ENCODE results near the gene IL3RA. TPM values are rescaled to one million over a fixed set of nuclear protein-coding genes. Genes with fewer than 3 reads are reported as not detected.

Gene IL3RA
- total RNA-seq, 4 donors from 2014 or later, result 3.3 to 17.7 (median 6.3) TPM

GRCh38 chrX:1393871-1394615 lies 57.5 kb downstream of the IL3RA start:
- H3K4me1 ChIP-seq, result peaks cover 0 to 47% (median 21%) of the 10 kb centered on the region in 4 donors
- no peaks in the 10 kb centered on the region for H3K9me3 ChIP-seq
- peak overlapping the region in 1 of 4 donors; percentile 89 for H3K4me3 ChIP-seq
- no peaks in the 10 kb centered on the region for H3K27me3 ChIP-seq
- H3K27ac ChIP-seq, result peak overlapping the region in 3 of 4 donors; percentile 56 to 96 (median 96)
- 46 to 48% methylated on average over 16 of the region's 16 CpGs for WGBS, 2 donors
- DNase-seq (ENCODE audit: low spot score in 2 of 2), result no peak
- H3K36me3 ChIP-seq, result peaks cover 0 to 46% (median 6%) of the 10 kb centered on the region in 3 donors
- TF ChIP-seq CTCF (IDR thresholded peaks at IDR 0.05) (no peak), EP300 (IDR thresholded peaks at IDR 0.05) (no peak), POLR2A (IDR thresholded peaks at IDR 0.05) (no peak)

DNA sequence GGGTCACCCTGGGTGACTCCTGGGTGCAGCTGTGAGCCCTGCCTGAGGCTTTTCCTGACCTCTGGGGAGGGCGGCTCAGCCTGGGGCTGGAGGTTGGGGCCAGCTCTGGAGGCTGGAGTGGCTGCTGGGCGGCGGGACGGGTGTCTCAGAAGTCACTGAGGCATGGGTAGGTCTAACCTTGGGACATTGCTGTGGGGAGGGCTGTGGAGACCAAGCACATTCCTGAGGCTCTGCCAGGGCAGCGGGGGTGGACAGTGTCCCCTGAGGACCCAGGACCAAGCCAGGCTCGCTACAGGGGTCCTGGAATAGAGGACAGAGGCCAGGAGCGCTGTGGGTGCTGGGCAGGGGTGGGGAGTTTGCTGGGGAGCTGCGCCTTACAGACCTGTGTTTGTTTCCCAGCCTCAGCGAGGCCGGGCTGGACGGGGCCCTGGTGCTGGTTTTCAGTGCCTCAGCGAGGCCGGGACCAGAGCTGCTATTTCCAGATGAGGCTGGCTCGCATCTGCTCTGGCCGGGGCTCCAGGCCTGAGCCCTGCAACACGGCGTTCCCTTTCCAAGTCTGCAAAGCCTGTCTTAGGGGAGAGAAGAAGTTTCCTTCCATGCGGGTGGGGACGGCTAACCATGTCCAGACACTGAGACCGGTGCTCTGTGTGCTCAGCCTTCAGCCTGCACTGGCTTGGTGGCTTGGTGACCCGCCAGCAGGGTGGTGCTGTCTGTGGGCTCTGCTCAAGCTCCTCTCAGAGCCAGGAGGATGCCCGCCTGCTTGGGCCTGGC lies 58.3 kb downstream of the IL3RA start:
- peaks cover 0 to 38% (median 20%) of the 10 kb centered on the region in 4 donors for H3K4me1 ChIP-seq
- TF ChIP-seq EP300 (IDR thresholded peaks at IDR 0.05) (no peak), CTCF (IDR thresholded peaks at IDR 0.05) (no peak), POLR2A (IDR thresholded peaks at IDR 0.05) (no peak)
- H3K36me3 ChIP-seq, result peaks cover 0 to 45% (median 0%) of the 10 kb centered on the region in 3 donors
- no peaks in the 10 kb centered on the region for H3K9me3 ChIP-seq
- no peak for DNase-seq (ENCODE audit: low spot score in 2 of 2)
- peak overlapping the region in 1 of 4 donors; percentile 21 for H3K4me3 ChIP-seq
- WGBS, 2 donors, result 26 to 55% methylated on average over 16 to 20 of the region's 22 CpGs
- peak overlapping the region in 3 of 4 donors; percentile 56 to 96 (median 96) for H3K27ac ChIP-seq
- H3K27me3 ChIP-seq, result no peaks in the 10 kb centered on the region

DNA sequence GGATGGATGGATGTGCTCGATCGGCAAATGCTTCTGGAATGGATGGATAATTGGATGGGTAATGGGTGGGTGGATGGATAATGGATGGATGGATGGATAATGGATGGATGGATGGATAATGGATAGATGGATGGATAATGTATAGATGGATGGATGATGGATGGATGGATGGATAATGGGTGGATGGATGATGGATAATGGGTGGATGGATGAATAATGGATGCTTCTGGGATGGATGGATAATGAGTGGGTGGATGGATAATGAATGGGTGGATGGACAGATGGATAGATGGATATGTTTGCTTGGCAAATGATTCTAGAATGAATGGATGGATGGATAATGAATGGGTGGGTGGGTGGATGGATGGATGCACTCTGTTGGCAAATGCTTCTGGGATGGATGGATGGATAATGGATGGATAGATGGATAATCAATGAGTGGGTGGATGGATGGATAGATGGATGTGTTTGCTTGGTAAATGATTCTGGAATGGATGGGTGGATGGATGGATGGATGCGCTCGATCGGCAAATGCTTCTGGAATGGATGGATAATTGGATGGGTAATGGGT lies 59.1 kb downstream of the IL3RA start:
- Histone ChIP-seq H3K9me3 (no peaks in the 10 kb centered on the region), H3K36me3 (peaks cover 0 to 45% (median 0%) of the 10 kb centered on the region in 3 donors), H3K4me3 (no peak overlapping the region), H3K27ac (no peak overlapping the region), H3K27me3 (no peaks in the 10 kb centered on the region), H3K4me1 (peaks cover 0 to 30% (median 13%) of the 10 kb centered on the region in 4 donors)
- DNase-seq (ENCODE audit: low spot score in 2 of 2), result no peak
- TF ChIP-seq EP300 (IDR thresholded peaks at IDR 0.05) (no peak), CTCF (IDR thresholded peaks at IDR 0.05) (no peak), POLR2A (IDR thresholded peaks at IDR 0.05) (no peak)
- 96 to 98% methylated on average over 5 of the region's 5 CpGs for WGBS, 2 donors

- peaks cover 0 to 58% (median 0%) of the 10 kb centered on the region in 3 donors for H3K36me3 ChIP-seq
- no peaks in the 10 kb centered on the region for H3K9me3 ChIP-seq
- DNase-seq (ENCODE audit: low spot score in 2 of 2), result no peak
- TF ChIP-seq CTCF (IDR thresholded peaks at IDR 0.05) (no peak), POLR2A (IDR thresholded peaks at IDR 0.05) (no peak), EP300 (IDR thresholded peaks at IDR 0.05) (no peak)
- no peaks in the 10 kb centered on the region for H3K27me3 ChIP-seq
- WGBS, 2 donors, result 80 to 86% methylated on average over 15 of the region's 15 CpGs
- H3K4me3 ChIP-seq, result no peak overlapping the region
- no peak overlapping the region for H3K27ac ChIP-seq
- peaks cover 0 to 25% (median 9%) of the 10 kb centered on the region in 4 donors for H3K4me1 ChIP-seq
Measured at GRCh38 chrX:1397001-1397400, 60.4 kb downstream of the IL3RA start.
